Myometrial cell (primary cell): ENCODE results near the gene TMPO. TPM values are rescaled to one million over a fixed set of nuclear protein-coding genes. Genes with fewer than 3 reads are reported as not detected.

Source experiments
- total RNA-seq: library from RNA; depleted of rRNA; stranded (reverse); fragments of >200 nt; gene quantifications from 2 replicates; pipeline ENCODE4 v1.2.3, GENCODE V29; 2015

Gene TMPO
- 81.3 and 114 TPM in 2 replicates for total RNA-seq

GRCh38 chr12:98515287-98516110 is at the start of gene TMPO:
Gene TMPO, plus strand, starts transcription at chr12:98515590. Its CDS starts 278 bp downstream, at chr12:98515868.

GRCh38 chr12:98593351-98594049 is 78.1 kb downstream of the TMPO start, which contains the start of gene SLC25A3:
Gene SLC25A3, plus strand, starts transcription at chr12:98593686. Its CDS starts 293 bp downstream, at chr12:98593979.

Other genes with a start within 250 kb of the TMPO start
- gene SLC25A3, start 78.1 kb downstream of the TMPO start, total RNA-seq = 1,078 and 1,098 TPM in 2 replicates
- 74.4 and 83.5 TPM in 2 replicates for gene IKBIP, start 129.2 kb downstream of the TMPO start, total RNA-seq
- 11.5 and 14.7 TPM in 2 replicates for gene APAF1, start 129.7 kb downstream of the TMPO start, total RNA-seq